Natural killer cell (primary cell): Measurements from ENCODE around the gene IRF4. TPM values are rescaled to one million over a fixed set of nuclear protein-coding genes. Genes with fewer than 3 reads are reported as not detected.

Experiments
- ATAC-seq, 3 donors: fragments of 150-1000 bp in 2 of 3; fragments of 200-7000 bp in 1 of 3; cut with Tn5 transposase; 1 replicate in 1 of 3; 2 replicates in 2 of 3; pipeline ENCODE4 v1.10.0; 2021; ENCODE audit warnings: mild to moderate bottlenecking in 2 of 3, moderate library complexity in 2 of 3
- DNase-seq, 2 donors: peaks; one replicate each; pipeline versions ENCODE4 v3.0.0 to v3.0.0-alpha.2; 2013 to 2021; ENCODE audit warnings: mixed read lengths in 1 of 2
- H3K27ac ChIP-seq: one replicate; pipeline ENCODE4 v1.5.1; 2013; ENCODE audit warnings: mild to moderate bottlenecking, low read length
- H3K27me3 ChIP-seq: one replicate; pipeline ENCODE4 v1.6.1; 2013; ENCODE audit warnings: low read length; ENCODE audit not compliant: control insufficient read depth, insufficient read depth
- H3K36me3 ChIP-seq: one replicate; pipeline ENCODE4 v1.6.1; 2013; ENCODE audit warnings: low read length; ENCODE audit not compliant: control insufficient read depth, insufficient read depth
- H3K4me1 ChIP-seq: one replicate; pipeline ENCODE4 v1.6.1; 2013; ENCODE audit warnings: low read length; ENCODE audit not compliant: control insufficient read depth, insufficient read depth
- H3K4me3 ChIP-seq: one replicate; pipeline ENCODE4 v1.5.1; 2013; ENCODE audit warnings: low read length
- H3K9me3 ChIP-seq: one replicate; pipeline ENCODE4 v1.6.1; 2013; ENCODE audit warnings: low read length; ENCODE audit not compliant: control insufficient read depth, insufficient read depth
- H3K27ac Mint-ChIP-seq, 2 donors: one replicate each; pipeline ENCODE4 v1.8.0; 2022; ENCODE audit warnings: mild to moderate bottlenecking in 2 of 2, mixed read lengths in 2 of 2, moderate library complexity in 1 of 2
- H3K27me3 Mint-ChIP-seq, 2 donors: one replicate each; pipeline ENCODE4 v1.8.0; 2022; ENCODE audit warnings: low read depth in 2 of 2, mixed read lengths in 2 of 2
- H3K36me3 Mint-ChIP-seq: one replicate; pipeline ENCODE4 v1.8.0; 2022; ENCODE audit warnings: mixed read lengths
- H3K4me1 Mint-ChIP-seq, 2 donors: one replicate each; pipeline ENCODE4 v1.8.0; 2022; ENCODE audit warnings: mixed read lengths in 2 of 2
- H3K4me3 Mint-ChIP-seq: one replicate; pipeline ENCODE4 v1.8.0; 2022; ENCODE audit warnings: mild to moderate bottlenecking, moderate library complexity, mixed read lengths
- H3K9me3 Mint-ChIP-seq, 2 donors: one replicate each; pipeline ENCODE4 v1.8.0; 2022; ENCODE audit warnings: mixed read lengths in 2 of 2
- CTCF ChIP-seq: fragments of 200-600 bp; IDR thresholded peaks from one replicate; pipeline ENCODE4 v1.8.0; 2022; ENCODE audit warnings: antibody characterized with exemption
- WGBS: methylation state at CpG from one replicate; pipeline ENCODE4 v1.1.7; 2013; ENCODE audit warnings: missing lambda C conversion rate; ENCODE audit not compliant: insufficient coverage; 5-methylcytosine and 5-hydroxymethylcytosine counted together
- intact Hi-C: fragments of 100-400 bp; cut with micrococcal nuclease; formaldehyde crosslinking; loops from one replicate; pipeline ENCODE4 v1.14.2; 2022
- total RNA-seq, 4 donors: library from RNA; stranded (reverse); fragments of 120-200 nt in 1 of 4; gene quantifications; one replicate each; pipeline versions ENCODE4 v1.2.3 to v1.2.4, GENCODE V29; 2013 to 2022

The IRF4 gene
- total RNA-seq, 3 donors from 2014 or later (not counting 1 experiment from before 2014, with no cell fraction given) = 3.5 to 37.5 (median 3.5) TPM

GRCh38 chr6:434051-434705 lies 42.6 kb downstream of the IRF4 start:
- intact Hi-C loops = loop anchor here (5.0 kb wide), 2 partner anchors 58 to 97 kb away; no protein-coding TSS in a partner anchor
- Histone ChIP-seq H3K4me3 (no peak overlapping the region), H3K9me3 (no peaks in the 10 kb centered on the region), H3K36me3 (no peaks in the 10 kb centered on the region), H3K27ac (no peak overlapping the region), H3K27me3 (no peaks in the 10 kb centered on the region), H3K4me1 (peaks cover 28% of the 10 kb centered on the region)
- Mint-ChIP-seq H3K4me3 (no peak overlapping the region), H3K27me3 (no peaks in the 10 kb centered on the region), H3K36me3 (no peaks in the 10 kb centered on the region), H3K27ac (peak overlapping the region in 1 of 2 donors; percentile 75), H3K9me3 (no peaks in the 10 kb centered on the region), H3K4me1 (peaks cover 35% of the 10 kb centered on the region in 2 donors)
- 88% methylated on average over 14 of the region's 14 CpGs for WGBS
- ATAC-seq = no peak
- DNase-seq = no peak
- TF ChIP-seq CTCF = no peak

GRCh38 chr6:435441-436307 lies 44.1 kb downstream of the IRF4 start:
- H3K4me3 ChIP-seq = no peak overlapping the region
- peaks cover 28% of the 10 kb centered on the region for H3K4me1 ChIP-seq
- Mint-ChIP-seq H3K9me3 (no peaks in the 10 kb centered on the region), H3K4me1 (peaks cover 27 to 29% of the 10 kb centered on the region in 2 donors), H3K36me3 (no peaks in the 10 kb centered on the region), H3K27ac (no peak overlapping the region), H3K4me3 (no peak overlapping the region), H3K27me3 (no peaks in the 10 kb centered on the region)
- no peak for DNase-seq
- no peaks in the 10 kb centered on the region for H3K27me3 ChIP-seq
- no peaks in the 10 kb centered on the region for H3K36me3 ChIP-seq
- no peaks in the 10 kb centered on the region for H3K9me3 ChIP-seq
- no peak overlapping the region for H3K27ac ChIP-seq
- intact Hi-C loops = no loop called here
- no peak for TF ChIP-seq CTCF
- no peak for ATAC-seq
- WGBS = 97% methylated on average over 50 of the region's 50 CpGs

GRCh38 chr6:436308-437036 lies 44.9 kb downstream of the IRF4 start:
- H3K36me3 ChIP-seq = no peaks in the 10 kb centered on the region
- H3K4me1 Mint-ChIP-seq = peaks cover 22 to 24% of the 10 kb centered on the region in 2 donors
- intact Hi-C loops = no loop called here
- H3K27ac ChIP-seq = no peak overlapping the region
- ATAC-seq (no peak), DNase-seq (no peak)
- H3K27me3 Mint-ChIP-seq = no peaks in the 10 kb centered on the region
- no peaks in the 10 kb centered on the region for H3K27me3 ChIP-seq
- no peaks in the 10 kb centered on the region for H3K9me3 Mint-ChIP-seq
- no peak for TF ChIP-seq CTCF
- H3K4me3 Mint-ChIP-seq = no peak overlapping the region
- H3K4me1 ChIP-seq = peaks cover 25% of the 10 kb centered on the region
- no peaks in the 10 kb centered on the region for H3K36me3 Mint-ChIP-seq
- H3K9me3 ChIP-seq = no peaks in the 10 kb centered on the region
- H3K27ac Mint-ChIP-seq = no peak overlapping the region
- WGBS = 86% methylated on average over 25 of the region's 25 CpGs
- no peak overlapping the region for H3K4me3 ChIP-seq
